ENCODE results near the gene BRWD1. TPM values are rescaled to one million over a fixed set of nuclear protein-coding genes. Genes with fewer than 3 reads are reported as not detected.

The BRWD1 gene
- total RNA-seq, 2 donors from 2014 or later: 43.2 to 83.8 TPM

DNA sequence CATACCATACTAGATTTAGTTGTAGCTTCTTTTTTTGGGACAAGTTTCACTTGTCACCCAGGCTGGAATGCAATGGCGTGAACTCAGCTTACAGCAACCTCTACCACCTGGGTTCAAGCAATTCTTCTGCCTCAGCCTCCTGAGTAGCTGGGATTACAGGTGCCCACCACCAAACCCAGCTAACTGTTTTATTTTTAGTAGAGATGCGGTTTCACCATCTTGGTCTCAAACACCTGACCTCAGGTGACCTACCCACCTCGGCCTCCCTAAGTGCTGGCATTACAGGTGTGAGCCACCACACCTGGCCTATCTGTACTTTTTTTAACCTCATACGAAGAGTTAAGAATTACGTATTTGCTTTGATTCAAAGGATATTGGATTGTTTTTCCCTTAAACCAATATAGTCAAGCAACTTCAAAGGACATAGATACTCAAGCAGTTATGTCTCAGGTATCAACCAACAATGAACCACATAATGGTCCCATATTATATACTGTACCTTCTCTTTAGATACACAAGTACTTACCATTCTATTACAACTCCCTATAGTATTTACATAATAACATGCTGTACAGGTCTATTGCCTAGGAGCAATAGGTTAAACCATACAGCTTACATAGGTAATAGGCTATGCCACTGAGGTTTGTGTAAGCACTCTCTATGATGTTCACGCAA, 28.0 kb upstream of the BRWD1 start:
- intact Hi-C loops (cut with DNase I): no loop called here
- H3K4me3 ChIP-seq: no peak overlapping the region
- no peak for DNase-seq (ENCODE audit: low spot score)
- TF ChIP-seq POLR2A (IDR thresholded peaks at IDR 0.05) (no peak), POLR2AphosphoS5 (IDR thresholded peaks at IDR 0.05) (no peak)
- TF ChIP-seq, protein P1, sequence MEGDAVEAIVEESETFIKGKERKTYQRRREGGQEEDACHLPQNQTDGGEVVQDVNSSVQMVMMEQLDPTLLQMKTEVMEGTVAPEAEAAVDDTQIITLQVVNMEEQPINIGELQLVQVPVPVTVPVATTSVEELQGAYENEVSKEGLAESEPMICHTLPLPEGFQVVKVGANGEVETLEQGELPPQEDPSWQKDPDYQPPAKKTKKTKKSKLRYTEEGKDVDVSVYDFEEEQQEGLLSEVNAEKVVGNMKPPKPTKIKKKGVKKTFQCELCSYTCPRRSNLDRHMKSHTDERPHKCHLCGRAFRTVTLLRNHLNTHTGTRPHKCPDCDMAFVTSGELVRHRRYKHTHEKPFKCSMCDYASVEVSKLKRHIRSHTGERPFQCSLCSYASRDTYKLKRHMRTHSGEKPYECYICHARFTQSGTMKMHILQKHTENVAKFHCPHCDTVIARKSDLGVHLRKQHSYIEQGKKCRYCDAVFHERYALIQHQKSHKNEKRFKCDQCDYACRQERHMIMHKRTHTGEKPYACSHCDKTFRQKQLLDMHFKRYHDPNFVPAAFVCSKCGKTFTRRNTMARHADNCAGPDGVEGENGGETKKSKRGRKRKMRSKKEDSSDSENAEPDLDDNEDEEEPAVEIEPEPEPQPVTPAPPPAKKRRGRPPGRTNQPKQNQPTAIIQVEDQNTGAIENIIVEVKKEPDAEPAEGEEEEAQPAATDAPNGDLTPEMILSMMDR (IDR thresholded peaks at IDR 0.05): no peak
- no peaks in the 10 kb centered on the region for H3K4me1 ChIP-seq (replicated peaks)
- no peaks in the 10 kb centered on the region for H3K27me3 ChIP-seq (replicated peaks; ENCODE audit: insufficient read depth)
- no peak overlapping the region for H3K27ac ChIP-seq
- H3K36me3 ChIP-seq: no peaks in the 10 kb centered on the region
- 94% methylated on average over 6 of the region's 6 CpGs for WGBS
- H3K9me3 ChIP-seq: no peaks in the 10 kb centered on the region

DNA sequence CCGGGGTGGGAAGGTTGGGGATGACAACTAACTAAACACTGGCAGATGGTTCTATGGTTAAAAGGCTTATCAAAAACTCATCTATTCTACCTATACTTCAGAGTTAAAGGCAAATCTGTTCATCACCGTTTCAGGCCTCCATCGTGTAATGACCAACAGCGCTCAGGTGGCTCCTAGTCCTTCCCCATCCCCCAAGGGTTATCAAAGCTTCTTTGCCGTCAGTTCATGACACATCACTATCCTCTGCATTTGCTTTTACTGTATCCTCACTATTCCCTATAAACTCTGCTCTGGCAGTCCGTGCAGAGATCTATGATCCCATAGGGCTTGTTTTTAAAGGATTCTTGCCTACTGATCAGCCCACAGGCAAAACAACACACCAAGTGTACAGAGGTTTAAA, 27.3 kb upstream of the BRWD1 start:
- Histone ChIP-seq H3K27ac (no peak overlapping the region), H3K27me3 (replicated peaks; ENCODE audit: insufficient read depth) (no peaks in the 10 kb centered on the region), H3K36me3 (no peaks in the 10 kb centered on the region), H3K4me3 (no peak overlapping the region), H3K9me3 (no peaks in the 10 kb centered on the region), H3K4me1 (replicated peaks) (no peaks in the 10 kb centered on the region)
- intact Hi-C loops (cut with DNase I): no loop called here
- WGBS: 88% methylated on average over 6 of the region's 6 CpGs
- DNase-seq (ENCODE audit: low spot score): no peak
- TF ChIP-seq, protein P1 (IDR thresholded peaks at IDR 0.05): no peak
- no peak for TF ChIP-seq POLR2AphosphoS5 (IDR thresholded peaks at IDR 0.05)

DNA sequence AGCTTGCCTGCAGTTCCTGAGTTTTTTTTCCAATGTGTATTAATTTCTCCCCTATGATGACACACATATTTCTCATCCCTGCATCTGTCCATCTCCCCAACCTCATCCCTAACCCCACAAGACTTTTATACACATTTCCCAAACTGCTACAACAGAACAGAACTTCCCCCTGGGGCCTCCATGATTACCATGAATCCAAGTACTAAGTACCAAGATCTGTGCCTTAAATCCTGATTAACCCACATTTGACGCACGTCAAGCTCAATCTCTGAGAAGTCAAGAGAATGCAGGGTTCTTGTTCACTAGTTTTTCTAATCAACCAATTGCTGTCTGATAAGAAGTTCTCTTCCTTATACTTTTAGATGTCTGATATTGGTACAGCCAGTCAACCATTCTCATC, 25.8 kb upstream of the BRWD1 start:
- Histone ChIP-seq H3K4me3 (no peak overlapping the region), H3K36me3 (no peaks in the 10 kb centered on the region), H3K4me1 (replicated peaks) (no peaks in the 10 kb centered on the region), H3K27me3 (replicated peaks; ENCODE audit: insufficient read depth) (no peaks in the 10 kb centered on the region), H3K27ac (no peak overlapping the region), H3K9me3 (no peaks in the 10 kb centered on the region)
- no peak for DNase-seq (ENCODE audit: low spot score)
- TF ChIP-seq, protein P1 (IDR thresholded peaks at IDR 0.05): no peak
- WGBS: 86% methylated on average over 2 of the region's 2 CpGs
- intact Hi-C loops (cut with DNase I): no loop called here

DNA sequence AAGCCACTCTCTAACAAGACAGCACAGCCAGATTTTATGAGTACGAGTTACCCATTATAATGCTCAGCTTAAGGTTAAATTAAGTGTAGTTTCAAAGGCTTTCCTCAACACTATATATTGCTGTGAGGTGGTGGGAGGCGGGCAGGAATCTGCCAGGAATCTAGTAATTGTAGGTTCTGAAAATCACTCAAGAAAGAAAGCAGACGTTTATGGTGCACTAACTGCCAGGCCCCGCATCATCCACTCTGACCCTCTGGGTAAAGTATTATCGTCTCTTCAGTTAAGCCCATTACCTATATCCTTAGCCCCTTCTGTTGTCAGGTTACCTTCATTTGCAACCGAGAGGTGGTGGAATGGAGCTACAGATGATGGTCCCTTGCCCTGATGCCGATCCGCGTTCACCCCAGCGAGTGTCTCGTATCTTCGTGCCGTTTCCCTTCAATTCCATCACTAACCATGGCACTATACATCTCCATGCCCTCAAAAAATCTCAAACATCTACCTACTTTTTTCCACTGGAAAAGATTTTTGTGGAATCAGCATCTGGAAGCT, 23.1 kb upstream of the BRWD1 start:
- no peak for DNase-seq (ENCODE audit: low spot score)
- Histone ChIP-seq H3K27me3 (replicated peaks; ENCODE audit: insufficient read depth) (no peaks in the 10 kb centered on the region), H3K4me3 (no peak overlapping the region), H3K27ac (no peak overlapping the region), H3K4me1 (replicated peaks) (no peaks in the 10 kb centered on the region), H3K9me3 (no peaks in the 10 kb centered on the region), H3K36me3 (no peaks in the 10 kb centered on the region)
- 54% methylated on average over 13 of the region's 13 CpGs for WGBS
- TF ChIP-seq POLR2AphosphoS5 (IDR thresholded peaks at IDR 0.05): no peak
- TF ChIP-seq, protein P1 (IDR thresholded peaks at IDR 0.05): no peak
- TF ChIP-seq POLR2A (IDR thresholded peaks at IDR 0.05): no peak
- intact Hi-C loops (cut with DNase I): no loop called here

DNA sequence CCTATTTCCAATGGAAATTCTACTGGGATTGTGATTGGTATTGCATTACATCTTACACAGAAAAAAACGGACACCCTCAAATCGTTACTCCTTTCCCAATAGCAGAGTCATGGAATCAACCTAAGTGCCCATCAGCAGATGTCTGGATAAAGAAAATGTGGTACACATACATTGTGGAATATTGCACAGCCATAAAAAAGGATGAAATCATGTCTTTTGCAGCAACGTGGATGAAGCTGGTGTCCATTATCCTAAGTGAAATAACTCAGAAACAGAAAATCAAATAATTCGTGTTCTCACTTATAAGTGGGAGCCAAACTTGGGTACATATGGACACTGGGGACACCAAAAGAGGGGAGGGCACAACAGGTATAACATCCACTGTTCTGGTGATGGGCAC, 21.2 kb upstream of the BRWD1 start:
- no peak overlapping the region for H3K27ac ChIP-seq
- WGBS: 97% methylated on average over 4 of the region's 4 CpGs
- no peaks in the 10 kb centered on the region for H3K27me3 ChIP-seq (replicated peaks; ENCODE audit: insufficient read depth)
- no peaks in the 10 kb centered on the region for H3K9me3 ChIP-seq
- no peaks in the 10 kb centered on the region for H3K36me3 ChIP-seq
- intact Hi-C loops (cut with DNase I): no loop called here
- DNase-seq (ENCODE audit: low spot score): no peak
- TF ChIP-seq, protein P1 (IDR thresholded peaks at IDR 0.05): no peak
- TF ChIP-seq POLR2A (IDR thresholded peaks at IDR 0.05): no peak
- no peak for TF ChIP-seq POLR2AphosphoS5 (IDR thresholded peaks at IDR 0.05)
- H3K4me1 ChIP-seq (replicated peaks): no peaks in the 10 kb centered on the region
- H3K4me3 ChIP-seq: no peak overlapping the region
